IMR-90 (cell line): ENCODE data around the gene CFAP119. TPM values are rescaled to one million over a fixed set of nuclear protein-coding genes. Genes with fewer than 3 reads are reported as not detected.

ENCODE experiments used
- ATAC-seq: fragments of 200-7000 bp; cut with Tn5 transposase; 2 replicates; pipeline ENCODE4 v1.9.1; 2020; ENCODE audit warnings: low read depth, mild to moderate bottlenecking, moderate library complexity
- BruUV-seq: library from RNA; stranded (reverse); fragments of 400-500 nt; replicated peaks from 2 replicates; lab custom pipeline; 2021; lab: Mats Ljungman, UMichigan
- CTCF ChIA-PET: fragments of 300-600 bp; formaldehyde crosslinking; extraction: SDS; loops from one replicate; lab custom pipeline; 2021; ENCODE audit warnings: antibody characterized with exemption; lab: Yijun Ruan, JAX
- POLR2A ChIA-PET: fragments of 300-600 bp; sonication (Branson Sonifier 250); formaldehyde crosslinking; loops from one replicate; lab custom pipeline; 2022; ENCODE audit warnings: antibody characterized with exemption; ENCODE audit not compliant: unreplicated experiment; lab: Charles Lee
- DNase-seq: peaks from one replicate; pipeline ENCODE4 v3.0.0; 2013
- H2AFZ ChIP-seq: replicated peaks from 2 replicates; pipeline ENCODE3; 2013; ENCODE audit warnings: low read length, mild to moderate bottlenecking; ENCODE audit not compliant: poor library complexity
- H2AK5ac ChIP-seq: 2 replicates; pipeline ENCODE4 v1.6.1; 2013; ENCODE audit warnings: low read depth, low read length, inconsistent platforms
- H2AK9ac ChIP-seq: replicated peaks from 2 replicates; pipeline ENCODE3; 2013; ENCODE audit warnings: mild to moderate bottlenecking, low read depth, low read length, moderate library complexity; ENCODE audit not compliant: poor library complexity
- H2BK120ac ChIP-seq: 2 replicates; pipeline ENCODE4 v1.6.1; 2013; ENCODE audit warnings: low read depth, low read length, inconsistent platforms
- H2BK15ac ChIP-seq: 3 replicates; pipeline ENCODE4 v1.6.1; 2013; ENCODE audit warnings: low read depth, low read length, inconsistent platforms
- H2BK20ac ChIP-seq: 2 replicates; pipeline ENCODE4 v1.6.1; 2013; ENCODE audit warnings: low read depth, mild to moderate bottlenecking, inconsistent platforms, low read length, moderate library complexity
- H2BK5ac ChIP-seq: 2 replicates; pipeline ENCODE4 v1.6.1; 2013; ENCODE audit warnings: mild to moderate bottlenecking, low read depth, low read length, inconsistent platforms; ENCODE audit not compliant: poor library complexity, severe bottlenecking
- H3K14ac ChIP-seq: replicated peaks from 2 replicates; pipeline ENCODE4 v1.6.1; 2013; ENCODE audit warnings: low read depth, low read length, inconsistent platforms
- H3K18ac ChIP-seq: 2 replicates; pipeline ENCODE4 v1.6.1; 2013; ENCODE audit warnings: low read depth, low read length, control low read depth
- H3K23ac ChIP-seq: 2 replicates; pipeline ENCODE4 v1.6.1; 2013; ENCODE audit warnings: low read depth, low read length, inconsistent platforms
- H3K27ac ChIP-seq: 2 replicates; pipeline ENCODE4 v1.5.1; 2013; ENCODE audit warnings: mild to moderate bottlenecking, control low read depth, low read length; ENCODE audit not compliant: insufficient read depth
- H3K27me3 ChIP-seq: 2 replicates; pipeline ENCODE4 v1.6.1; 2013; ENCODE audit warnings: low read length; ENCODE audit not compliant: control insufficient read depth, insufficient read depth
- H3K36me3 ChIP-seq: 2 replicates; pipeline ENCODE4 v1.6.1; 2013; ENCODE audit warnings: low read length, mixed read lengths; ENCODE audit not compliant: control insufficient read depth, insufficient read depth
- H3K4ac ChIP-seq: 2 replicates; pipeline ENCODE4 v1.6.1; 2013; ENCODE audit warnings: low read depth, low read length, inconsistent platforms
- H3K4me1 ChIP-seq: 2 replicates; pipeline ENCODE4 v1.6.1; 2013; ENCODE audit warnings: low read length, mixed read lengths; ENCODE audit not compliant: control insufficient read depth, insufficient read depth
- H3K4me2 ChIP-seq: 2 replicates; pipeline ENCODE4 v1.6.1; 2013; ENCODE audit warnings: low read depth, mild to moderate bottlenecking, control low read depth, low read length, moderate library complexity
- H3K4me3 ChIP-seq: 2 replicates; pipeline ENCODE4 v1.5.1; 2013; ENCODE audit warnings: low read depth, mild to moderate bottlenecking, control low read depth, low read length, moderate library complexity; ENCODE audit not compliant: insufficient read depth
- H3K56ac ChIP-seq: 2 replicates; pipeline ENCODE4 v1.6.1; 2013; ENCODE audit warnings: low read length, inconsistent platforms; ENCODE audit not compliant: insufficient read depth; ENCODE audit errors: extremely low read depth
- H3K79me1 ChIP-seq, 2 experiments: 2 replicates each; pipeline ENCODE4 v1.6.1; 2013; ENCODE audit warnings: low read length in 2 of 2, inconsistent platforms in 1 of 2, low read depth in 1 of 2
- H3K9ac ChIP-seq: 2 replicates; pipeline ENCODE4 v1.6.1; 2013; ENCODE audit warnings: low read depth, low read length, control low read depth
- H3K9me1 ChIP-seq: 2 replicates; pipeline ENCODE4 v1.6.1; 2013; ENCODE audit warnings: low read length, inconsistent platforms; ENCODE audit not compliant: insufficient read depth
- H3K9me3 ChIP-seq: 2 replicates; pipeline ENCODE4 v1.6.1; 2013; ENCODE audit warnings: low read length; ENCODE audit not compliant: control insufficient read depth, insufficient read depth
- H4K20me1 ChIP-seq: 2 replicates; pipeline ENCODE4 v1.6.1; 2013; ENCODE audit warnings: low read length, inconsistent platforms; ENCODE audit not compliant: insufficient read depth
- H4K5ac ChIP-seq: 2 replicates; pipeline ENCODE4 v1.6.1; 2013; ENCODE audit warnings: mild to moderate bottlenecking, low read depth, low read length, control low read depth
- H4K8ac ChIP-seq, 2 experiments: 2 replicates each; pipeline ENCODE4 v1.6.1; 2013; ENCODE audit warnings: low read depth in 2 of 2, low read length in 2 of 2, control low read depth in 1 of 2, inconsistent platforms in 1 of 2
- H4K91ac ChIP-seq: 2 replicates; pipeline ENCODE4 v1.6.1; 2013; ENCODE audit warnings: low read depth, low read length, inconsistent platforms; ENCODE audit not compliant: insufficient read depth
- BHLHE40 ChIP-seq: fragments of 150-350 bp; IDR thresholded peaks from 2 replicates; pipeline ENCODE4 v1.6.1; 2016; ENCODE audit warnings: mild to moderate bottlenecking, low read depth, low read length
- CEBPB ChIP-seq: IDR thresholded peaks from 2 replicates; pipeline ENCODE4 v1.6.1; 2012; ENCODE audit warnings: low read depth, low read length, improper control_type of control experiment
- CHD1 ChIP-seq: IDR thresholded peaks from 2 replicates; pipeline ENCODE4 v1.6.1; 2012; ENCODE audit warnings: low read depth, low read length, improper control_type of control experiment
- MAFK ChIP-seq: IDR thresholded peaks from 2 replicates; pipeline ENCODE4 v1.6.1; 2012; ENCODE audit warnings: low read depth, low read length, improper control_type of control experiment
- MAZ ChIP-seq: IDR thresholded peaks from 2 replicates; pipeline ENCODE4 v1.6.1; 2012; ENCODE audit warnings: low read depth, mild to moderate bottlenecking, low read length, improper control_type of control experiment, moderate library complexity, borderline replicate concordance
- MXI1 ChIP-seq: IDR thresholded peaks from 2 replicates; pipeline ENCODE4 v1.6.1; 2012; ENCODE audit warnings: low read depth, mild to moderate bottlenecking, low read length, moderate library complexity, borderline replicate concordance
- NFE2L2 ChIP-seq: fragments of 150-350 bp; IDR thresholded peaks from 2 replicates; pipeline ENCODE4 v1.6.1; 2016; ENCODE audit warnings: low read depth, mild to moderate bottlenecking, low read length
- POLR2A ChIP-seq: IDR thresholded peaks from 2 replicates; pipeline ENCODE4 v1.6.1; 2012; ENCODE audit warnings: mild to moderate bottlenecking, low read depth, low read length
- RAD21 ChIP-seq: IDR thresholded peaks from 2 replicates; pipeline ENCODE4 v1.6.1; 2012; ENCODE audit warnings: low read length, improper control_type of control experiment
- RCOR1 ChIP-seq: IDR thresholded peaks from 2 replicates; pipeline ENCODE4 v1.6.1; 2012; ENCODE audit warnings: mild to moderate bottlenecking, low read length, improper control_type of control experiment; ENCODE audit not compliant: insufficient replicate concordance
- RFX5 ChIP-seq: IDR thresholded peaks from 2 replicates; pipeline ENCODE4 v1.8.0; 2012; ENCODE audit warnings: low read depth, mild to moderate bottlenecking, low read length, moderate library complexity
- SMC3 ChIP-seq: fragments of 150-350 bp; IDR thresholded peaks from 2 replicates; pipeline ENCODE4 v1.6.1; 2016; ENCODE audit warnings: low read depth, mild to moderate bottlenecking, antibody characterized with exemption, low read length, moderate library complexity
- WGBS, 2 experiments: methylation state at CpG; one replicate each; pipeline versions ENCODE4 v1.1.5 to v1.1.7; 2013; ENCODE audit warnings: missing lambda C conversion rate in 2 of 2; ENCODE audit not compliant: insufficient read length in 1 of 2; ENCODE audit errors: extremely low coverage in 2 of 2; 5-methylcytosine and 5-hydroxymethylcytosine counted together
- dilution Hi-C: fragments of 300-500 bp; cut with HindIII; formaldehyde crosslinking; loops from one replicate; pipeline ENCODE4 v1.14.3; 2018; ENCODE audit warnings: low sequenced_read_pairs; ENCODE audit not compliant: unreplicated experiment
- in situ Hi-C: fragments of 300-500 bp; cut with MboI; formaldehyde crosslinking; loops from 3 replicates; pipeline ENCODE4 v1.14.3; 2019; ENCODE audit warnings: low sequenced_read_pairs, inconsistent platforms, mixed read lengths
- intact Hi-C: fragments of 100-400 bp; cut with micrococcal nuclease; formaldehyde crosslinking; loops from 2 replicates; pipeline ENCODE4 v1.10.0; 2022
- polyA plus RNA-seq, 3 experiments: library from polyadenylated mRNA; depleted of rRNA; stranded (reverse); fragments of >200 nt; gene quantifications; 2 replicates each; pipeline ENCODE4 v1.2.3, GENCODE V29; 2012; ENCODE audit warnings: low replicate concordance in 1 of 3
- total RNA-seq: library from RNA; depleted of rRNA; stranded (reverse); fragments of >200 nt; gene quantifications from 2 replicates; pipeline ENCODE4 v1.2.3, GENCODE V29; 2012
- TF ChIP-seq, protein P1 (sequence below): fragments of 150-350 bp; IDR thresholded peaks from 2 replicates; pipeline ENCODE4 v1.6.1; 2016; ENCODE audit warnings: low read depth, mild to moderate bottlenecking, low read length, moderate library complexity, borderline replicate concordance
- TF ChIP-seq, protein P2 (sequence below): fragments of 150-350 bp; IDR thresholded peaks from 2 replicates; pipeline ENCODE4 v1.6.1; 2017; ENCODE audit warnings: mild to moderate bottlenecking, antibody characterized with exemption, low read length, low read depth

The CFAP119 gene
- total and polyA plus RNA-seq, 2 of the 4 experiments (the other 2 are of a cell fraction), result 0.90 to 7.6 TPM

DNA sequence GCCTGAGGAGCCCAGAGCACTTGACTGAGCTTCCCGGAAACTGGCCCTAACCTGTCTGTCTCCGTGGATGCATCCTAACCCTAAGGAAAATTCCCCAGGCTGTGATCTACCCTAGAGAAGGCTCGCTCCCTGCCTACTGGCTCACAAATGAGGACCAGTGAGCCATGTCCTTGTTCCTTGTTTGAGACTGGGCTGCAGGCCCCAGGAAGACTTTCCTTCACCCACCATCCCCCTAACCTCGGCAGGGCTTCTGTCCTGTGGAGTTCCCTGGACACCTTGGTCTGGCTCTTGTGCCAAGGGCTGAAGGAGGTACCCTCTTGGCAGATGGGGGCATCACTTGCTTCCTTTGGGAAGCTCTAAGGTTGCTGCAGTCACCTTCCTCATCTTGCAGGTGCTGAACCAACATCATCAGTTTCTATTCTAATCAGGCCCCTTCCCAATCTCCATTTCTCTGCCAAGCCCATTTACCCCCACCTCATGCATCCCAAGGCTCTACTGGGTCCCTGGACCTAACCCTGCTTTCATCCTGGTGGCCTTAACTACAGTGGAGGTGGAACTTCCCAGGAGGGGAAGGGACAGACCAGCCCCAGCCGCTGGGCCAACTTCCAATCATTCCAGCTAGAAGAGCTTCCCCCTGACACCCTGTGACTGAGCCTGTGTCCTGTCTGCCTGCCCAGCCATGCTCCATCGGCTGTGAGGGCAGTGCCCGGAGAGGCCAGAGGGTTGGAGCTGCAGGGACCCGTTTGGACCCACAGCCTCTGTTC lies 12.7 kb upstream of the CFAP119 start:
- Histone ChIP-seq H2BK20ac (no peak overlapping the region), H3K56ac (no peak overlapping the region), H2AK5ac (peak overlapping the region; percentile 85; the same call in 1 of the 2 replicates), H3K36me3 (peaks cover 37% of the 10 kb centered on the region), H2AK9ac (peak overlapping the region; percentile 75), H3K79me1 (peaks cover 16 to 77% of the 10 kb centered on the region in 2 experiments), H3K23ac (no peak overlapping the region), H4K20me1 (peaks cover 3% of the 10 kb centered on the region; the same call in 1 of the 2 replicates), H3K9me3 (no peaks in the 10 kb centered on the region), H2BK15ac (no peak overlapping the region), H3K14ac (0 out of 2 replicates have a peak overlapping the region, but pooled peaks have one; percentile 16), H4K91ac (no peak overlapping the region), H2BK5ac (no peak overlapping the region), H3K9ac (0 out of 2 replicates have a peak overlapping the region, but pooled peaks have one; percentile 27), H3K4me2 (peak overlapping the region; percentile 96), H3K4me1 (peaks cover 13% of the 10 kb centered on the region), H4K5ac (peak overlapping the region; percentile 47), H2BK120ac (no peak overlapping the region), H2AFZ (peak overlapping the region; percentile 92), H3K27ac (no peak overlapping the region; the same call in 1 of the 2 replicates), H4K8ac (peak overlapping the region; percentile 91 to 99), H3K4me3 (peak overlapping the region; percentile 68; the same call in 1 of the 2 replicates), H3K9me1 (peaks cover 32% of the 10 kb centered on the region; the same call in 1 of the 2 replicates), H3K27me3 (no peaks in the 10 kb centered on the region), H3K18ac (no peak overlapping the region), H3K4ac (peak overlapping the region; percentile 90)
- DNase-seq (no peak), ATAC-seq (peak; percentile 3)
- CTCF ChIA-PET, result interaction anchor here (1.0 kb wide), 1 partner anchor 33 kb away, joined by 5 read pairs; no protein-coding TSS in a partner anchor
- intact Hi-C loops, result loop anchor here (1.0 kb wide), 1 partner anchor 26 kb away; the partner anchor contains the start of gene PHKG2
- POLR2A ChIA-PET, result no interaction called here
- dilution Hi-C loops, result no loop called here
- WGBS, 2 experiments, result 77% methylated on average over 6 of the region's 8 CpGs; no CpG with 5 or more reads in 1 of the 2 experiments
- in situ Hi-C loops, result no loop called here
- BruUV-seq, result TSS peak; percentile 72
- TF ChIP-seq RFX5 (no peak), BHLHE40 (no peak), NFE2L2 (no peak), SMC3 (no peak), RAD21 (no peak), MAFK (no peak), MXI1 (no peak), CHD1 (no peak), CEBPB (no peak), POLR2A (no peak), RCOR1 (no peak), MAZ (no peak)
- TF ChIP-seq, protein P1, sequence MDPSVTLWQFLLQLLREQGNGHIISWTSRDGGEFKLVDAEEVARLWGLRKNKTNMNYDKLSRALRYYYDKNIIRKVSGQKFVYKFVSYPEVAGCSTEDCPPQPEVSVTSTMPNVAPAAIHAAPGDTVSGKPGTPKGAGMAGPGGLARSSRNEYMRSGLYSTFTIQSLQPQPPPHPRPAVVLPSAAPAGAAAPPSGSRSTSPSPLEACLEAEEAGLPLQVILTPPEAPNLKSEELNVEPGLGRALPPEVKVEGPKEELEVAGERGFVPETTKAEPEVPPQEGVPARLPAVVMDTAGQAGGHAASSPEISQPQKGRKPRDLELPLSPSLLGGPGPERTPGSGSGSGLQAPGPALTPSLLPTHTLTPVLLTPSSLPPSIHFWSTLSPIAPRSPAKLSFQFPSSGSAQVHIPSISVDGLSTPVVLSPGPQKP, result no peak
- TF ChIP-seq, protein P2, sequence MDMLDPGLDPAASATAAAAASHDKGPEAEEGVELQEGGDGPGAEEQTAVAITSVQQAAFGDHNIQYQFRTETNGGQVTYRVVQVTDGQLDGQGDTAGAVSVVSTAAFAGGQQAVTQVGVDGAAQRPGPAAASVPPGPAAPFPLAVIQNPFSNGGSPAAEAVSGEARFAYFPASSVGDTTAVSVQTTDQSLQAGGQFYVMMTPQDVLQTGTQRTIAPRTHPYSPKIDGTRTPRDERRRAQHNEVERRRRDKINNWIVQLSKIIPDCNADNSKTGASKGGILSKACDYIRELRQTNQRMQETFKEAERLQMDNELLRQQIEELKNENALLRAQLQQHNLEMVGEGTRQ, result no peak
